Measurements from ENCODE around the gene JAKMIP2.

GRCh38 chr5:147789820-147790219 is 7.3 kb upstream of the JAKMIP2 start:
- TF ChIP-seq POLR2A (IDR thresholded peaks at IDR 0.05; ENCODE audit: low read length) (no peak), GATA1 (IDR thresholded peaks at IDR 0.05; ENCODE audit: low read depth, low read length) (no peak)
